NCI-H146 treated with DMSO at 0.1 percent for 48 hours (cell line): ENCODE data around the gene DSC2.

Source experiments
- DNase-seq: peaks from one replicate; lab custom pipeline; 2025; ENCODE audit not compliant: unreplicated experiment; lab: John Stamatoyannopoulos, UW

The DSC2 gene

DNA sequence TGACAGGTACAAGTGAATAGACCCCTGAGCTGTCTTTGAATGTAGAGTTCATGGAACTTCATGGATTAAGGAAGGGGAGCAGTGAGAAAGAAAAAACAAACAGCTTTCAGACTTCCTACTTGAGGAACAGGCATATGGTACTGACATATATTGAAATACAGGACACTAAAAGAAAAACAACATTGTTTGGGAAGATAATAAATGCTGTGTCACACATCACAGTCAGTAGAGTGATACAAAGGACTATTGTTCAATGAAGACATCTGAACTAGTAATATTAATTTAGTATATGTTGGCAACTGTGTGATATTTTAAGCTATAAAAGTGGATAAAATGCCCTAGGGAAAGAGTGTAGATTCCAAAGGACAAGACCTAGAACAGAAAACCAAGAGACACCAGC, 3.3 kb downstream of the DSC2 start:
- DNase-seq: no peak

GRCh38 chr18:31097666-31098065, 4.6 kb downstream of the DSC2 start:
- no peak for DNase-seq

DNA sequence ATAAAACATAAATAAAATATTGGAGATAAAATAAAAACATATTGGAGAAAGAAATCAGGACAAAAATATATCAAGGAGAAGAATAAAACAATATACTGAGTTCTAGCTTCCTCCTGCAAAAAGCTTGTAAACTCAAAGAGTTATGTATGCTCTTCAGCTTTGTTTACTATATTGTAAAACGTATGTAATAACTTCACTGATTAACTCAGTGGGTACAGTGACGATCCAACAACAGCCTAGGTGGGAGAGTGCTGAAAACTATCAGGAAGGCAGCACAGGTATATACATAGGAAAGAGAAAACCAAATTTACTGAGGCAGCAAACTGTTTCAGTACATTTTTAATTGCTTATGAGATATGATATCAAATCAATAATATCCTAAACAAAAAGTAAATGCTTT, 8.3 kb downstream of the DSC2 start:
- DNase-seq: no peak

- no peak for DNase-seq
Observed at GRCh38 chr18:31093294-31093693, 8.9 kb downstream of the DSC2 start.

- no peak for DNase-seq
Observed at GRCh38 chr18:31091350-31091749, 10.9 kb downstream of the DSC2 start.

DNA sequence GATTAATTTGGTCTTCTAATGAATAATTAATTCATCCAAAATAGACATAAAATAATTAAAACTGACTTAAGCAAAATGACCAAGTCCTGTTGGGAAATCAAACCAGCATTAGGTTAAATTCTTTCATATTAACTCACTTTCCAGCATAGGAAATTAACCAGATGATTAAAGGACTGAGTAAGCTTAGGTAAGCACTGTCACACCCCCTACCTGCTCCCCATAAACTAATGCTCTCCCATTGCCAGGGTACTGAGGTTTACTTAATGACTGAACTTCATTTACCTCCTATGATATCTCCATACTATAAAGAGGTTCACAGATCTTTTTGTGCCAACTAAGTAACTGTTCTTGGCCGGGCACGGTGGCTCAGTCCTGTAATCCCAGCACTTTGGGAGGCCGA, 13.7 kb downstream of the DSC2 start:
- no peak for DNase-seq

- DNase-seq: no peak
Observed at GRCh38 chr18:31079973-31080372, 22.2 kb downstream of the DSC2 start.

DNA sequence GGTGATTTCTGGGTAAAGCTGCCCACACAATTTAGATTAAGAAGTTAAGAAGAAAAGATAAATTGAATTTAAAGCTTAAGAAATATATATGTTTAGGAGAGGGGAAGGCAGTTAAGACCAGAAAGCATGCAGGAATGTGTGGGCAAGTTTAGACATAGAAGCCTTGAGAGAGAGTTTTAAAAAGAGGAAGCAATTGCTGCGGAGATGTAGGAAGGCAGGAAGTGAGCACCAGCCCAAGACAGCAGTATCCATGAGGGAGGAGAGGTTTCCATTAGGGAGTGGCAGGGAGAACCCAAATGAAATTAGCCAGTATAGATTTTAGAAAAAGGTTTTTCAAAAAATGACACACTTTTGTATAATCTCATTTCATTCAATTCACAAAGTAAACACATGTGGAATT, 24.3 kb downstream of the DSC2 start:
- no peak for DNase-seq

DNA sequence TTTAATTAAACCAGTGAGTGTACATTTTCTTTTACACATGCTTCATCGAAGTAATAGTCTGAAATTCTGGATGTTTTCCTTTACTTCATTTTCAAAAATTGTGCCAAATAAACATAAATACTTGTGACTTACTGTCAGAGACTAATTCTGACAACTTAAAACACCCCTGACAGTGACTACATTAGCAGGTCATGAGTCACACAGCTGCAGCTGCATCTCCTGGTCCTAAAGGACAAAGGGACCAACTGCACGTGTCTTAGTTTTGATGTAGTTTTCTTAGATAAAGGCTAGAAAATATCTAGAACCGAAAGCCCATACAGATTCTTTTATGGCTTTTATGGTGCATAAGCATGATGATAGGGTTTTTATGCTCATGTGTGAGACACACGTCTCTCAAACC, 30.0 kb downstream of the DSC2 start:
- no peak for DNase-seq

- DNase-seq: no peak
Observed at GRCh38 chr18:31070206-31070605, 32.0 kb downstream of the DSC2 start.

- DNase-seq: no peak
Observed at GRCh38 chr18:31066266-31066665, 36.0 kb downstream of the DSC2 start.

- DNase-seq: no peak
Observed at GRCh38 chr18:31065036-31065773, 37.0 kb downstream of the DSC2 start.

GRCh38 chr18:31064130-31064529, 38.1 kb downstream of the DSC2 start:
- DNase-seq: no peak

GRCh38 chr18:31061945-31062344, 40.3 kb downstream of the DSC2 start:
- DNase-seq: no peak

DNA sequence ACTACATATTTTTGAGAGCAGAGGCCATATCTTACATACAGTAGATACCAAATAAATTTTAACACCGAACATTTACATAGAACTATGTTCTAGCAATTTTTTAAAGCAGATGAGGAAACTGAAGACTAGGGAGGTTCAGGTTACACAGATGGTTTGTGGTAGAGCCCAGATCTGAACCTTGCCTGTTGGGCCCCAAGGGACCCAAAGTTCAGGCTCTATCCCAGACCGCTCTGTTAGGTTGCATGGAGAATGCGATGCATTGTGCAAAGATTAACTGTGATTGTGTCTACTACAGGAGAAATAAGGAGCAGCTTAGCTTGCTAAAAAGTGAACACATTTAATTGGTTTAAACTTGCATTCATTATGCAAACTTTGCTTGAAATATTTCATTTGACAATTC, 43.3 kb downstream of the DSC2 start:
- DNase-seq: no peak

GRCh38 chr18:31057917-31058316, 44.3 kb downstream of the DSC2 start:
- no peak for DNase-seq

- no peak for DNase-seq
Observed at GRCh38 chr18:31057051-31057450, 45.2 kb downstream of the DSC2 start.

DNA sequence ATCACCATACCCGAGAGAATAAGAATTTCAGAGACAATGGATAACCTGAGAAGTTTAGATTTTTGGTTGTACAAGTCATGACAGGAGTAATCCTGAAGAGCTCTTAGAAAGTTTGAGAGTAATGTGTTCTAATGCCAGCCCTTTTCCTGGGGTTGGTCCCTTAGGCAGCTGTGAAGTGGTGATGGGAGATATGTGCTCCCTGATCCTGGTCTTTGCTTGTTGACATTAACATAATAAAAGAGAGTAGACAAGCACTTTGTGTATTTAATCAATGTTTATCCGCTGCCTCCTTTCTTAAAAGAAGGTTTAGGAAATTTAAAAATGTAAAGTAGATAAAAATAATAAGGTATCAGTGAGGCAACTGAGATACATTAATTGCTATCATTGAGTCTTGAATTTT, 45.9 kb downstream of the DSC2 start:
- no peak for DNase-seq

DNA sequence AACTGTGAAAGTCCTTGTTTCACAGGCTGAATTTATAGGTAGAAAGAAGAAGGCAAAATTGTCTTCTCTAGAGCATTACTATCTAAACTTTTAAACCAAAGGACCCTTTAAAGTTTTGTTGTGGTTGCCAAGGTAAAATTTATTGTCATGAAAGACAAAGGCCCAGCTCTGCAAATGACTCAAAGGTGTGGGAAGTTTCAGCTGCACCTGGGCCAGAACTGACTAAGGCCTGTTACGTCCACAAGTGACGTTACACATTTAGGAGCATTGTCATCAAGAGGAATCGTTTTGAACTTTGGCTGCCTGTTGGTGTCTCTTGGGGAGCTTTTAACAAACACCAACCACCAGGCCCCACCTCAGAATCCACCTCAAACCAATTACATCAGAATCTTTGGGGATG, 51.6 kb downstream of the DSC2 start:
- no peak for DNase-seq

GRCh38 chr18:31049189-31049588, 53.0 kb downstream of the DSC2 start:
- no peak for DNase-seq

- DNase-seq: no peak
Observed at GRCh38 chr18:31048216-31048615, 54.0 kb downstream of the DSC2 start.

- no peak for DNase-seq
Observed at GRCh38 chr18:31046916-31047315, 55.3 kb downstream of the DSC2 start.

DNA sequence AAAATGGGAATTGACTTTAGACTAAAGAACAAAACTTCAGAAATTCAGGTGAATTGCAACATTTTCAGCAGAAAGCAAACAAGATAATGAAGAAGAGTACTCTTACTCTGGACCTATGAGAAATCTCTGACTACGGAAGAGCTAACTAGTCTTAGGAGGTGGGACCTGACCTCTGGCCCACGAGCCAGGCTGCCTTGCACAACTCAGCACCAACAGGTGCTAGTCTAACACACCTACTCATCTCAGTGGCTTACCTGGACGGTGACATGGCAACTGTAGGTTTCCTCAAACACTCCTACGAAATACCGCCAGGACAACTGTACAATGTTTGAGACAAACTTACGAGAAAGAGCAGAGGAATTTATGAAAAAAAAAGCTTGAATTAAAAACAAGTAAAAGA, 56.6 kb downstream of the DSC2 start:
- DNase-seq: no peak
